ENCODE measurements around the gene MTSS2.

Gene MTSS2

GRCh38 chr16:70638814-70639792 lies 46.8 kb downstream of the MTSS2 start:
- TF ChIP-seq CTCF (IDR thresholded peaks at IDR 0.05; ENCODE audit: extremely low read depth, missing control alignments), result no peak
- DNase-seq (ENCODE audit: low spot score), result no peak
